NOMO-1 treated with dmso at 0.1 percent for 144 hours (cell line): ENCODE data around the gene MITF.

Source experiments
- DNase-seq: peaks from one replicate; lab custom pipeline; 2025; ENCODE audit not compliant: unreplicated experiment; lab: John Stamatoyannopoulos, UW

The MITF gene

DNA sequence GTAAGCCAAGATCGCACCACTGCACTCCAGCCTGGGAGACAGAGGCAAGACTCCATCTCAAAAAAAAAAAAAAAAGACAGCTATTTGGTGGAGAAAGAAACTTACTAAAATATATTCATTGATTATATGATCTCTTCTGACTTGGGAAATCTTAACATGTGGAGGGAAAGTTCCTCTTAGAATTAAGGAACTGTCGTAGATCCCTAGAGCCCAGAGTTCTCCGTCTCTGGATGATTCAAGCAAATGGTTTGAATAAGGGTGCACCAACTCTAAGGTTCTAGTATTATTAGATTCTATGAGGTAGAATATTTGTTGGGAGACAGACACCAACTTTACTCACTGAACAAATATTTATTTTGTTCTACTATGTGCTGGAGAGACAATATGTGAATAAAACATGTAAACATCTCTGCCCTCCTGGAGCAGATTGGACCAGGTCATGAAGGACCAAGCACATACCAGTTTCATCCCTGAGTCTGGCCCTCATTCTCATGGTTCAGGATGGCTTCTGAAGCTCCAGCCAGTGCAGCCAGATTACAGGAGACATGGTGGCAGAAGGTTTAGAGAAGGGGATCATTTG, 129.7 kb downstream of the MITF start:
- no peak for DNase-seq

DNA sequence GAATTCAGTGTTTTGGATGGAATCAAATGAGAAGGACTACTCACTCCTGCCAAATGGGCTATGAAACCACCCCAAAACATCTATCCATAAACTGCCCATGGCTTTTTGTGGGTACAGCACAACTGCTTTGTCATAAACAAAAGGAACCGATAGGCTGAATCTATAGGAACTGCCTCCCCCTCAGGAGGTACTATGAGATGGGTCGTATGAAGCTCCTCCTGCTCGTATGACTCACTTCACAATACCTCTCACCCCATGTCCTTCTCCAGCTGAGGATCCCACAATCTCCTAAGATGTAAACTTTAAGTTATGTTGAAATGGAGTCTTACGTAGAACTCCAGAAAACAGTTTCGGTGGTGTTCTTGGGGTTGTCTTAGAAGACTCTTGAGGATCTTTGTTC, 130.4 kb downstream of the MITF start:
- DNase-seq = no peak

DNA sequence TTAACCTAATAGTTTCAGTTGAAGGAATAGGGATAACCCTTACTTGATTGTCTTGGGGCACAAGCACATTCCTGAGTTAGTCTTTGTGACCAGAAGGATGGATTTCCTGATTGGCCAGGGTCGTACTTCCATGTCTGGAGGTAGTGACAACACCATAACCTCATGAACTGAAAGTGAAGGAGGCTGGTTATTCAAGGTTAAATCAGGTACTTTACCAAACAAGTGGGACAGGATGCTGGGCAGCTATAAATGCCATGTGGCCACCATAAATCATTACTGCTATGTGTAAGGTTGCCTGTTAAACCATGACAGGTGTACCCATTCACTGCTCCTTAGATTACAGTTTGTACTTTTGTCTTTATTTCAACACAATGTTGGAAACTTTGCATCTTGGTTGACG, 132.0 kb downstream of the MITF start:
- no peak for DNase-seq

DNA sequence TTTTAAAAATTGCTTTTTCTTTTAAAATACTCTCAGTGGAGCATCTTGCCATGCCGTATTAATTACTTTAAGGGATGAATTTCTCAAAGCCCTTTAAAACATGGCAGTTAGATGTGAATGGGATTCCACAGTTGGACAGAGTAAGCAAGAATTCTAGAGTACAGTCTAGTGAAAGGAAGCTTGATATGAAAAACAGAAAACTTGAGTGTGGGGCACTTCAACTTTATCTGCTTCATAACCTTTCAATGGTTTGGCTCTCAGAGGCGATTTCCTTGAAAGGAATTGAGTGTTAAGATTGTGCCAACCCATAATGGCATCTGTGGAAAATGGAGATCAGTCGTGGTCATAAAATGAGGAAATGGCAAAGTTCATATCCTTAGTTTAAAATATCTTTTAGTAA, 132.6 kb downstream of the MITF start:
- DNase-seq = no peak

DNA sequence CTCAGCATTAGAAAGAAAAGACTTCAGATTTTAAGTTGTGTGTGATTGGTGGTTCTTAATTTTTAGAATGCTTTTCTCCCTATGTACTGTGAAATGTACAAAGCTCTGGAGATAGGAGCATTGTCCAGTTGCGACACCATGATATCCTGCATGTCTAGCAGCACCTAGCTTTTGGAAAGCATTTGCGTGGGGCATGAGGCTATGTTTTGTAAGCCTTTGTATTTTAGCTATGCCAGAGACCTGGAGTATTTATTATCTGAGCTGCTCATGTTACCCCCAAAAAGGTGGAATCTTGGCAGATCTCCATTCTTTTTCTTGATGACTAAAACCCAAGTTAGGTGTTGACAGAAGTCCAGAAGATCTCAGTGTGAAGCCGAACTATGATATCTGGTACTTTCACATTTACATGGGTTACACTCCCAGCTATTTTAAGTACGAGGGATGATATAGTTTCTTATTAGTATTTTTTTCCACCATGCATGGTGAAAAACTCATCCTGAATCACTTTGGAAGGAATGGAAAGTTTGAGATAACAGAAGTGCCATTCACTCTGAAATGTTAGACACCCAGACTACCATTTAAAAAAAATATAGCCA, 133.6 kb downstream of the MITF start:
- no peak for DNase-seq

DNA sequence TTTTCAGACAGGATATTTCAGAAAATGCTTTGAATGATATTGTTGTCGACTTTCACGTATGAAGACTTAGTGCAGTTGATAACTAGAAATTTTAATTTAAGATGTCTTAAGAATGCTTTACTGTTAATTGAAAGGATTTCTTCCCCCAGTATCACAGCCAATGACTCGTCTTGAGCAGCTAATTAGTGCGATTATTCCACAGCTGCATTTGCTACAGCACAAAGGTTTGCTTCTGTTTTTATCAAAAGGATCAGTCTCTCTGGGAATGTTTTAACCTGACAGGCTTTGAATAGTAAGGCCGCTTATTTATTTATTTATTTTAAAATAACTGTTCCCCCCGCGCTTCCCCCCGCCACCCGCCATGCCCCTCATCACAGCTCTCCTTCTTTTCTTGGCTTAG, 136.8 kb downstream of the MITF start:
- DNase-seq = no peak

DNA sequence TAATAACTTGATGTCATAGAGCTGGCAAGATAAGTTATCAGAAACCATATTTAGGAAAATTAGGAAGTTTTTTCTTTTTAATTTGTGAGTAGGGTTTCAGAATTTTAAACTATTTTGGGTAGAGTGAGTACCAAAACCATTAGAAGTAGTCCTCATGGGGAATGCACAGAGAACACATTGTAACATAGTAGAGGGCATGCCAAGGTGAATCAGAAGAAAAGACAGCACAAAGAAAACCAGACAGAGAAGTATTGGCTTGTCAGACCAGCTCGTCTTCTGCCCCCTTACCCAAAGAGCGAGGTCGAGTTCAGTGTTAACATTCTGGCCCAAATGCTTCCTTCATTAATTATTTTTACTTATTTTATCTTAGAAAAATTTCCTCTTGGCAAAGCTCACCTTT, 139.0 kb downstream of the MITF start:
- no peak for DNase-seq

DNA sequence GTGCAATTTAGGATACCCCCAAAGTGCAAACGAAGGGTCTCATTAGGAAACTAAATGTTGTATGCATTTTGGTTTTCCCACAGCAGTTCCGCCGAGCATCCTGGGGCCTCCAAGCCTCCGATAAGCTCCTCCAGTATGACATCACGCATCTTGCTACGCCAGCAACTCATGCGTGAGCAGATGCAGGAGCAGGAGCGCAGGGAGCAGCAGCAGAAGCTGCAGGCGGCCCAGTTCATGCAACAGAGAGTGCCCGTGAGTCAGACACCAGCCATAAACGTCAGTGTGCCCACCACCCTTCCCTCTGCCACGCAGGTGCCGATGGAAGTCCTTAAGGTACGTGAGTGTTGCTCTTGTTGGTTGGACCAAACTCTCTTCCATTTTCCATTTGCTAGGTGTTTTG, 139.8 kb downstream of the MITF start:
- DNase-seq = no peak

DNA sequence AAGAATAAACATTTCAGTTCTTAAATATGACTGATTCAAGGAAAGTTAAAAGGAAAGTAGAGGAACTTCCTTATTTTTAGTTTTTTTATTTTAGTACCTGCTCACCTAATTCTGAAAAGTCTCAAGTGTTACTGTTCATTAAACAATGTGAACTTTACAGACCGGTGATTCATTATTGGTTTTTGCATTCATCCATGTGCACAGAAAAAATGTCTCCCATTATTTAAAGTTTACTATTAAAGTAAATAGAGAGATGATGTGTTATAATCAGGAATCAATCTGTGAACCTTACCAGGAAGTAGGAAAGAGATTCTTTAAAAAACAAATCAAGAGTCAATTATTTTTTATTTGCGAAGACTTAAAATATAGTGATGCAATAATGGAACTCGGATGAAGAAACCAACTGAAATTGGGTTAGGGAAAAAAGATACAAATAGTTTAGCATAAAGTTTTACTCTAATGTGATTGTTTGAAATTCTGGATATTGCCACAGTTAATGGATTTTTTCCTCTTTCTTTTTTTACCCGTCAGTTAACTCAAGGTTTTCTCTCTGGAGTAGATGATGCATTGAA, 140.9 kb downstream of the MITF start:
- DNase-seq = no peak

DNA sequence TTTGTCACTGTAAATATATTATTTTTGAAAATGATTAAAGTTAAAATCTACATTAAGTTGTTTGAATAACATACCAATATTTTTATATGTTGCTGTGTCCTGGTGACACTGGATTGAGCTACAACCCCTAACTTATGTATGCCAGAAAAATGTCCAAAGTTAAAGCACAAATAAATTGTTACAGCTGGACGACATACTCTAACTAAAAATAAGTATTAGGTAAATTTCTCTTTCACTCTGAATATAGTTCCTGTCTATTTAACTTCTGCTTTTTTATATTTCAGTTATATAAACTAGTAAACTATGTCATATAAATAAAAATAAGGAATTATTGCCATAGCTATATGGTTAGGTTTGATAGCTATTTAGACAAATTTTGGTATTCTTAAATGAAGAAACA, 141.8 kb downstream of the MITF start:
- DNase-seq = no peak

DNA sequence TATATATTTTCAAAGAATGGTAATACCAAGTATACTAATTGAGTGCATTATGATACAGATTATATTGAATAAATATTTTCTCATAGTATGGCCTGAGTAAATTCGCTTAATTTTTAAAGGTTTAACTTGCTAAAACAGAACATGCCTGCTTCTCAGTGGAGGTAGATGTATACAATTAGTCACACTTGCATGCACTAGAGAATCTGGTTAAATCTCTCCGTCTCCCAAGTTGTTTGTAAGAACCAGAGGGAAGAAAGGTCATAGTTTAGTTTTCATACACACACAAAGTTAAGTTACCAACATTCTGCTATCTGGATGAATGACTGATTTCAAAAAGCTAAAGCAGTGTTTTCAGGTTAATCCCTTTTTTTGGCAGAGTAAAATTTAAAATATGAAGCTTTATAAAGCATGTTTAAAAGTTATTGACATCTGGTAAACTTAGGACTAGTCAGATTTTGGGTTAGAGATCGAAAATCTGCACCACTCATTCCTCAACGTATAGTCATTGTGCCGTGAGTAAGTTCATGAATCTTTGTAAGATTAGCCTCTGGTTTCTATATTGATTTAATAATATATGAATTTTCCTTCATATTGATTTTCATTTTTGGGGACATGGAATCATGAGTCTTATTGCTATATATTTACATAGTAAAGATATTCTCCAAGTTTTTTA, 142.6 kb downstream of the MITF start:
- DNase-seq = no peak

DNA sequence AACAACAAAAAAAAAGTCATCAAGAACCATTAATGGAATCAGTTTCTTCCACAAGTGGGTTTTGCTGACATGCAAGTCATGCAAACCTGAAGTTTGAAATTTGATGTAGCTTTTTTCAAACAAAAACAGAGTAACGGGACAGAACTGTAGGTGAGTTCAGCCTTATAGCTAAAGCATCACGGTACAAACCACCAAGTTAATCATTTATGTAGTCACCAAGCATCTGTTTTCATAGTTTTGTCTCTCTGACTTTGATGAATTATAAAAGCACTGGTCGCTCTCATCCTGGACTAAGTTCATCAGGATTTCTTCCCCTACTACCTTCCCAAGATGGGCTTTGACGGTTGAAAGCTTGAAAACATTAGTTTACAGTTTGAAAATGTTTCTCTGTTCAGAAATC, 143.3 kb downstream of the MITF start:
- DNase-seq = no peak

DNA sequence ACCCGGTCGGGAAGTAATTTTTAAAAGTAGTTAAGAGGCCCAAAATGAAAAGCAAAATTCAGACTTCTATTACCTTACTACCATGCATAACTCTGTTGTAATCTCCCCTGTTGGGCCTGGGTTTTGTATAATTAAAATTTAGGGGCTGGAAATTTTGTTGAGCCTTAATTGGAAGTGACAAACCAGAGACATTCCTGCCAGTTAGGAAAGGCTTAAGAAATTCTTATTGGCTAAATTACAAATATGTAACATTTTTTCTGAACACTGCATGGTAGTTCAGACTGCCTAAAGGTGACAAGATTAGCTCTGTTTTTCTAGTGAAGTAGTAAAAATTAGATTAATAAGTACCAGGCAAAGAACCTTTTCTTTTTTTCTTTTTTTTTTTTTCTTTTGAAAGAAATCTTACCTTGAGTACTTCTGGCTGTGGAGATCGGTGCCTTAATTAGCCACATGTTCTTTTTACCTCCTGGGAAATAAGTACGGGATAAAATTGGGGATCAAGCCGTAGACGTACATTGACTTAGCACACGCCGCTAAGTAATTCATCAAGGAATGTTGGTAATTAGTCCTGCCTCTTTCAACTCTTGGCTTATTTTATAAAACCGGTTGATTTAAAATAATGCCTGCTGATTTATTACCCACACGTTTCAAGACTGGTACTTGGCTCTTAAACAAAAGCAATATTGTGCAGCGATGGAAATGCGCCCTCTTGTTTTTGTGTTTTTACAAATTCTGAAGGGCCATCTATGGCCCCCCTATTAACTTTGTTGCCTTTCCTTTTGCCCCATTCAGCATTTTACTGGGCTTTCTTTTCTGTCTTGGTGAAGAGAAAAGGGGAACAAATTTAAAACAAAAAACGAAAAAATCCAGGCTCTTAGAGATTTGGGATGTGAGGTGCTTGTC, 149.0 kb downstream of the MITF start:
- DNase-seq = no peak

DNA sequence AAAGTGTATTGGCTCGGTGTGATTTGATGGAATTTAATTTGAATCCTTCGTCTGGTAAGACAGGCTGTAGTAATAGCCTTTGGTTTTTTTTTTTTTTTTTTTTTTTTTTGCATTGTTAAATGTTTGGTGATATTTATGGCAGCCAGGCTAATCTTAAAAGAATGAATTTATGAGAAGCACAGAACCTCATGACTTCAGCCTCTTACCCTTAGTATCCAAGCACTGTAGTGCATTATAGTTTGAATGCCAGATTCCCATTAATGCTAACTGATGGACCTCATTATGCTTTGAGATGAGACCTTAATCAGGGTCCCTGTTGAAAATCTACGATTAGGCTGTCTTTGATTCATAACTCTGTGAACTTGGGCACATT, 149.7 kb downstream of the MITF start:
- DNase-seq = no peak

DNA sequence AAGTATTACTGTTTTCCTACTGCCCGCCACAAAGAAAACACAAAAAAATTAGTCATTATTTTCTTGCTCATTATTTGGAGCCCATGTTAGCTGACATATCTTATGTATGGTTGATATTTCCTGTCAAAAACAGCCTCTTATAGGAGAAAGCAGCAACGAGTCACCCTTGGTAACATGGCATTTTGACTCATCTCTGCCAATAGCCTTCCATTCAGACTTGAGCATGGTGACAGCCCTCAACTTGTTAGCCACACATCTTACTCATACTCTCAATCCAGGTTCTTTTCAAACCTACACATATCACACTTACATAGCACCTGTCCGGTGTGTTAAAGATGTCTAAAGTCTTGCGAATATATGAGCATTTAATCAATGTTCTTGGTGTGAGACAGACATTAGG, 150.8 kb downstream of the MITF start:
- DNase-seq = no peak

DNA sequence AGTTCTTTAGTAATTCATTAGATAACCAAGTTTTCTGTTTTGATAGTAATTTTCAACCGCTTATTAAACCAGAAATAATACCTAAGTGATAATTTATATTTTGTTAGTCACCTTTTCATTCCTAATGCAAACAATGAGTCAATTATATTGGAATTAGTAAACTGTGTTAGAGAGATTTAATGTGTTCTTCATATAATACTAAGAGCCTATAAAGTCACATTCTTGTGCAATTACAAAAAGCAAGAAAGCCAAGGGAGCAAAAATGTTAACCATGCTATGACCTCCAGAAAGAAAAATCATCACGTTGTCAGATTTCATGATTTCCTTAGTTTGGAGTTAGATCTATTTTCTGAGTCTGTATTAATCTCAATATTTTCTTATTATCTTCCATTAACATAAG, 151.4 kb downstream of the MITF start:
- DNase-seq = no peak

DNA sequence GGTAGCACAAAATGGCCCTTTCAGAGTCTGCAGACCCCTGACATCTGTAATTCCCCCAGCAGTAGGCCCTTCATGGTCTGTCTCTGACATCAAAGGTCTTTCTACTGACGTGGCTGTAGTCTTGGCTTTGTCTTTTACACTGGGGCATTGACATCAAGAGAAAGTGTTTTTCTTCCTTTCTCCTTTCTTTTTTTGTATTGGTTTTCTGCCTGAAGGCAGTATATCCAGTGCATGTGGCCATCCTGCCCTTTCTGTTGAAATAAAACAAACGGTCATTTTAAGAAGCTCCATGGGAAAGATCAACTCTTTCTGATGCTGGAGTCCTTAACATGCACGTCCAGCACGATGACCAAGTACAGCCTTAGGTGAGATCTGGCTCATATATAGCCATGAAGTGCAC, 153.4 kb downstream of the MITF start:
- DNase-seq = no peak

DNA sequence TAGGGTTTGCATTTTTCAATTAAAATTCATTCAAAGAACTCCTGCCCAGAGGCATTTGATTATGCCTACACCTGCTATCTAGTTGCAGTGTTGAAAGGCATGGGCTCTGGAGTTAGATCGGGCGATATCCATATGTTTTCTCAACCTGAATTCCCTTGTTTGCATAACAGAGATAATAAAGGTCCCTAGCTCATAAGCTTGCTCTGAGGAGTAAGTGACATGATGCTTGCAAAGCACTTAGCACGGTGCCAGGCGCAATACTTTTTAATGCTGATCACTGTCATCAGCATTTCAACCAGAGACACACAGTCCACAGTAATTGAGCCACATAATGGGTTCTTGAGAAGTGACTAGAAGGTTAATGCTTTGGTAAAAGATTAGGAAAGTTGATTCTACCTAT, 154.0 kb downstream of the MITF start:
- no peak for DNase-seq

DNA sequence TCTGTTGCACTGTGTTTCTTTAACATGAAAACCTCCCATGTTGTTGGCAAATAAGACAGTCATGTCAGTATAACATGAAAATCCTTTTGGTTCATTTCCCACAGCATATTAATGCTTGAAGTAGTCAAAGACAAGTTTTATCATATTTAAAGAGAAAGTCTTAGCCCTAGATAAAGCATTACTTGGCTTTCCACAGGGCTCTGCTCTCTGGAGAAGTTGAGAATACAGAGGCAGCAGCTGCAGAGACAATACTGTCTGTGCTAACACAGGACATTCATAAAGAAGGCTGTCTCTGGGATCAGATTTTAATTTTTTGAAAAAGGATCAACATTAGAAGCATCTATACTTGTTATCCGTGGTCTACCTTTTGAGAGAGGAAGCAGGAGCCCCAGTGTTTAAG, 156.8 kb downstream of the MITF start:
- no peak for DNase-seq

DNA sequence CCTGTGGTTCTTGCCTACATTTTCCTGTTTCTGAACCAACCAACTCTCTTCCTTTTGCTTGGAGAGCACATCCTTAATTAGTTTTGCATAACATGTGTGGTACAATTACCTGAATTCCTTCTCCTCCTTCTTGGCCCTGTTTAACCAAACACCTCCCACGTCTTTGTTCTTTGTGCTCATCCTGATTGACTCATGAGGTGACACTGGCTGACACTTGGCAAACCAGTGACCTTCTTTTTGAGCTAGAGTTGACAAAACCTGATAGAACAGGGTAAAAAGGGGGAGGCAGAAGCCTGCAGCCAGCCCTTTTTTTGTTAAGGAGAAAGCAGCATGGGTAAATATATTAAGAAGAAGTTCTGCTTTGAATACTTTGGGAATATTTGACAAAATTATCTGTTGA, 161.1 kb downstream of the MITF start:
- no peak for DNase-seq

DNA sequence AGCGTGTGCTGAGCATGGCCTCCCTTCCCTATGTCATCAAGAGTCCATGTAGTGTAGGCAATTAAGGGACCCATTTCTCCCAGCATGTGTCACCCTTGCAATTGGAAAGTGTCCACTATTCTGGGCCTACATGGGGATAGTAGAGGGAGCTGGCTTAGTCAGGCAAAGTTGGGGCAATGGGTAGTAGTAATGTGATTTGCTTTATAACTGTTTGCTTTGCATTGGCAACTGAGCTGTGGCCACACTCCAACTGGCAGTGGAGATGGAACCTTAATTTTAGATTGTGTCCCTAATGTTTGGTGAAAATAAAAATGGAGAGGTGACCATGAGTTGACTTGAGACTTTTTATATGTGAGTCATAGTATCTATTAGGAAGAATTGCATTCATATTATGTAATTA, 162.5 kb downstream of the MITF start:
- no peak for DNase-seq

DNA sequence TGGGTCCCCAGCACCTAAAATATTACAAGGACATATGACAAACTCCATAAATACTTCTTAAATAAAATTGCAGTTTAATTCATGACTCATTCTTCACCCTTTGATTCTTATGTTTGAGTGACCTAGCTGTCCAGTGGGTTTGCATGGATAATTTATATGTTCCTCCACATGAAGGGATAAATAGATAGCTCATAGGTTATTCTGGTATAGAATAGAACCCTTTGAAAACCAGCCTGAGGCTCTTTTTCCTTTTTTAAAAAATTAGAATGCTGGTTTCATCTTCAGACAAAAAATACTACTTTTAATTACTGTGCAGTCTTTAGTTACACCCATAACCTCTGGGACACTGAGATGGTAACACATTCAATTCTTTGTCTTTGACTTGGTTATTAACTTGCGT, 163.1 kb downstream of the MITF start:
- no peak for DNase-seq
